DOHH2 (cell line): Measurements from ENCODE around the gene GUCD1.
"Not testable (repeated sequence)": the region's sequence is repeated elsewhere in the genome, so short reads cannot be mapped to it uniquely, and the experiment has no call there.

Source experiments
- H3F3A ChIP-seq: fragments of 200-600 bp; sonication (generic), shearing (Covaris generic); 2 replicates; pipeline ENCODE4 v1.6.0; 2016; ENCODE audit warnings: antibody characterized with exemption, mild to moderate bottlenecking; ENCODE audit not compliant: control insufficient read depth, insufficient read depth
- H3K27ac ChIP-seq: fragments of 200-600 bp; sonication (generic); 2 replicates; pipeline ENCODE4 v1.5.1; 2014; ENCODE audit warnings: low read depth, mild to moderate bottlenecking, low read length, moderate library complexity
- H3K27me3 ChIP-seq: fragments of 200-600 bp; sonication (generic); 2 replicates; pipeline ENCODE4 v1.6.1; 2014; ENCODE audit warnings: mild to moderate bottlenecking, low read length, mixed read lengths; ENCODE audit not compliant: control insufficient read depth
- H3K36me3 ChIP-seq: fragments of 200-600 bp; sonication (generic); 2 replicates; pipeline ENCODE4 v1.6.1; 2014; ENCODE audit warnings: mild to moderate bottlenecking, low read length, moderate library complexity, mixed read lengths; ENCODE audit not compliant: control insufficient read depth
- H3K4me1 ChIP-seq: fragments of 200-600 bp; sonication (generic); 2 replicates; pipeline ENCODE4 v1.6.1; 2014; ENCODE audit warnings: mild to moderate bottlenecking, low read length, mixed read lengths; ENCODE audit not compliant: control insufficient read depth
- H3K4me2 ChIP-seq: fragments of 200-600 bp; sonication (generic); 2 replicates; pipeline ENCODE4 v1.6.0; 2014; ENCODE audit warnings: mild to moderate bottlenecking, low read length, moderate library complexity
- H3K4me3 ChIP-seq: fragments of 200-600 bp; sonication (generic); 2 replicates; pipeline ENCODE4 v1.5.1; 2014; ENCODE audit warnings: mild to moderate bottlenecking, low read length, mixed read lengths
- H3K79me2 ChIP-seq: fragments of 200-600 bp; sonication (generic); 2 replicates; pipeline ENCODE4 v1.6.1; 2014; ENCODE audit warnings: mild to moderate bottlenecking, low read length, mixed read lengths; ENCODE audit not compliant: control insufficient read depth
- H3K9me2 ChIP-seq: fragments of 200-600 bp; sonication (generic); replicated peaks from 2 replicates; pipeline ENCODE4 v1.6.1; 2014; ENCODE audit warnings: mild to moderate bottlenecking, low read length, mixed read lengths; ENCODE audit not compliant: control insufficient read depth
- H3K9me3 ChIP-seq: fragments of 200-600 bp; sonication (generic); 2 replicates; pipeline ENCODE4 v1.6.1; 2014; ENCODE audit warnings: antibody characterized with exemption, low read length, mixed read lengths; ENCODE audit not compliant: control insufficient read depth, insufficient read depth
- H4K20me1 ChIP-seq: fragments of 200-600 bp; sonication (generic); 2 replicates; pipeline ENCODE4 v1.6.0; 2014; ENCODE audit warnings: low read depth, mild to moderate bottlenecking, antibody characterized with exemption, low read length, moderate library complexity; ENCODE audit not compliant: control insufficient read depth, insufficient read depth
- CTCF ChIP-seq: fragments of 200-600 bp; sonication (generic); IDR thresholded peaks from one replicate; pipeline ENCODE4 v1.5.1; 2014; ENCODE audit warnings: antibody characterized with exemption, mild to moderate bottlenecking, low read depth, low read length; ENCODE audit not compliant: poor library complexity, severe bottlenecking
- EZH2phosphoT487 ChIP-seq: fragments of 200-600 bp; sonication (generic); IDR thresholded peaks from 2 replicates; pipeline ENCODE4 v1.6.1; 2017; ENCODE audit warnings: borderline replicate concordance, mild to moderate bottlenecking, antibody characterized with exemption, low read length, moderate library complexity, mixed read lengths

GUCD1 gene

GRCh38 chr22:24535348-24535747, 19.6 kb downstream of the GUCD1 start:
- H3K27ac ChIP-seq, result no peak overlapping the region
- no peaks in the 10 kb centered on the region for H3K4me1 ChIP-seq
- H3F3A ChIP-seq, result no peaks in the 10 kb centered on the region
- H4K20me1 ChIP-seq, result no peaks in the 10 kb centered on the region
- H3K9me3 ChIP-seq, result no peaks in the 10 kb centered on the region
- no peak overlapping the region for H3K4me3 ChIP-seq
- H3K36me3 ChIP-seq, result peaks cover 9% of the 10 kb centered on the region
- H3K4me2 ChIP-seq, result no peak overlapping the region
- H3K27me3 ChIP-seq, result no peaks in the 10 kb centered on the region
- H3K79me2 ChIP-seq, result no peaks in the 10 kb centered on the region
- TF ChIP-seq EZH2phosphoT487 (no peak), CTCF (no peak)
- no peaks in the 10 kb centered on the region for H3K9me2 ChIP-seq

- Histone ChIP-seq H3F3A (no peaks in the 10 kb centered on the region), H3K36me3 (no peaks in the 10 kb centered on the region), H3K9me3 (no peaks in the 10 kb centered on the region), H3K4me2 (no peak overlapping the region), H4K20me1 (no peaks in the 10 kb centered on the region), H3K27ac (no peak overlapping the region), H3K4me1 (no peaks in the 10 kb centered on the region), H3K79me2 (no peaks in the 10 kb centered on the region), H3K27me3 (no peaks in the 10 kb centered on the region; the same call in 1 of the 2 replicates), H3K9me2 (no peaks in the 10 kb centered on the region), H3K4me3 (no peak overlapping the region)
- TF ChIP-seq EZH2phosphoT487 (no peak), CTCF (no peak)
Observed at GRCh38 chr22:24532075-24532474, 22.9 kb downstream of the GUCD1 start.

GRCh38 chr22:24530968-24531367, 24.0 kb downstream of the GUCD1 start:
- not testable (repeated sequence) for H3K36me3 ChIP-seq, H3K27me3 ChIP-seq, H3K9me3 ChIP-seq, H3K9me2 ChIP-seq, H3K4me1 ChIP-seq, H3K4me2 ChIP-seq, H4K20me1 ChIP-seq, H3F3A ChIP-seq, H3K27ac ChIP-seq, H3K4me3 ChIP-seq, H3K79me2 ChIP-seq

- H4K20me1 ChIP-seq, result no peaks in the 10 kb centered on the region
- H3K9me3 ChIP-seq, result no peaks in the 10 kb centered on the region
- H3K79me2 ChIP-seq, result no peaks in the 10 kb centered on the region
- no peaks in the 10 kb centered on the region; the same call in 1 of the 2 replicates for H3K27me3 ChIP-seq
- no peak for TF ChIP-seq CTCF
- TF ChIP-seq EZH2phosphoT487, result no peak
- H3K27ac ChIP-seq, result no peak overlapping the region
- peaks cover 7% of the 10 kb centered on the region for H3K4me1 ChIP-seq
- H3F3A ChIP-seq, result no peaks in the 10 kb centered on the region
- H3K36me3 ChIP-seq, result no peaks in the 10 kb centered on the region
- H3K9me2 ChIP-seq, result no peaks in the 10 kb centered on the region
- H3K4me2 ChIP-seq, result no peak overlapping the region
- no peak overlapping the region for H3K4me3 ChIP-seq
Observed at GRCh38 chr22:24529898-24530297, 25.0 kb downstream of the GUCD1 start.
